SIG-M5 (cell line): ENCODE data around the gene MICAL3.
"Not testable (repeated sequence)": the region's sequence is repeated elsewhere in the genome, so short reads cannot be mapped to it uniquely, and the experiment has no call there.

Experiments used
- DNase-seq: peaks from one replicate; lab custom pipeline; 2025; lab: John Stamatoyannopoulos, UW

The MICAL3 gene

GRCh38 chr22:18060646-18061620 lies 36.6 kb upstream of the MICAL3 start:
- DNase-seq, result no peak

GRCh38 chr22:18059991-18060390 lies 35.6 kb upstream of the MICAL3 start:
- no peak for DNase-seq

- no peak for DNase-seq
Observed at GRCh38 chr22:18059473-18059872, 35.1 kb upstream of the MICAL3 start.

DNA sequence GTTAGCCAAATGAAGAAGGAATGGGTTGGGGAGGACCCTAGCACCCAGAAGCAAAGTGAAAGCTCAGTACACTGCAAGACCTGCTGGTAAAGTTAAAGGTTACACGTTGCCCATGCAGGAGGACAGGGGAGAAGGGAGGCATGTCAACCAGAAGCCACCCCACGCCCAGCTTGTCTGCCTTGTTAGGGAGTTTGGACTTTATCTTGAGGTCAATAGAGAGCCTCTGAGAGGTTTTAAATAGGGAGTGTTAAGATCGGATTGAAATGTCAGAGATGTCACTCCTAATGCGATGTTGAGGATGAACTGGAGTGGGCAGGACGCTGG lies 34.7 kb upstream of the MICAL3 start:
- no peak for DNase-seq

DNA sequence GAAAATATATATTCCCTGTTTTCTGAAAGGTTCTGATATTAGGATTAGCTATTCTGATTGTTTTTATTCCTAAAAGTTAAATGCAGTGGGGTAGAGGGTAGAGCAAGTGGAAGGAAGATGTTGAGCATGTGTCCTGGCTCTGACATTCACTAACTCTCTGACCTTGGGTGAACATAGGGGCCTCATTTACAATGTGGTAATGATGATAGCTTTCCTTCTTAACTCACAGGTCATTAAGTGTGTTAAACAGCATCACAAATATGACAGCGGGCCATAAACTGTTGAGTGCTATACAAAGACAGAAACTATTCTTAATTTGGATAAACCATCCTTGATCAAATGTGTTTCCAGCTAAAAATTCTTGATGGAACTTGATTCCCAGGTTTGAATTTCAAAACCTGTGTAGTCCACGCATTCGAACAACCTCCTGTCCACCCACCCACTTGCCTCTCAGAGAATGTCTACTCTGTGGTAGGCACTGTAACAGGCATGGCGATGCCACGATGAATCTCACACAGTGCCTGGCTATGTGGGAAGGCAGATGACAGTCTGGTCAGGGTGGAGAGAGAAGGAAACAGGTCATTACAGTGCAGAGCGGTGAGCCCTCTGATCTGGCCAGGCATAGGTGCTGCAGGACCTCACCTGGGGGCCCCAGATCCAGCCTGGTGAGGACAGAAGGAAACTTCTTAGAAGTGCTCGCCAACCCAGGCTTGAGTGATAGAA lies 34.2 kb upstream of the MICAL3 start:
- no peak for DNase-seq

DNA sequence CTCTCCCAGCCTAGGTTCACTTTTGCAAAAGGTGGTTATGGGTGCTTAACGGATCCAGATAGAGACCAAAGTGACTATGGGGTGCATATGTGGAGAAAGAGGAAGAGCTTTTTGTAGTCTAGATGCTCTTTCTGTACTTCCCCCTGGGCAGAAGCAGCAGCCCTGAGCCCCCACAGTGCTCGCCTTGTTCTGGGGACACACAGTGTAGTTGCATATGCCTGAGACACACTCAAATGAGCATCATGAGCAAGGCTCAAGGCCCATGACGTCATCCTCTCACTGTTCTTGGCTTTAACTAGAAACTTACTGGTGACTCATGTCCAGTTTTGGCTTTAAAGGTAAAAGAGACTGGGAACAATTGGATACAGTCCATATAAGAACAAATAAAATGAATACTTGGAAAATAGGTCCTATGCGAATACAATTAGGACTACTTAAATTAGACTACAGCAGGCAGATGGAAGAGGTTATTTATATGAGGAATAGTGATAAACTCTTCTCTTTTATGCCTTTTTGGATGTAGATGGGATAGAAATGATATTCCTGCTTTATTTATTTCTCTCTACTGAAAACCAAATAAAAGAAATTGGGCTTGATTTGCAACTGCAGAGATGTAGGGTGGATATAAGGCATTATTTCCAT lies 33.3 kb upstream of the MICAL3 start:
- DNase-seq, result no peak

DNA sequence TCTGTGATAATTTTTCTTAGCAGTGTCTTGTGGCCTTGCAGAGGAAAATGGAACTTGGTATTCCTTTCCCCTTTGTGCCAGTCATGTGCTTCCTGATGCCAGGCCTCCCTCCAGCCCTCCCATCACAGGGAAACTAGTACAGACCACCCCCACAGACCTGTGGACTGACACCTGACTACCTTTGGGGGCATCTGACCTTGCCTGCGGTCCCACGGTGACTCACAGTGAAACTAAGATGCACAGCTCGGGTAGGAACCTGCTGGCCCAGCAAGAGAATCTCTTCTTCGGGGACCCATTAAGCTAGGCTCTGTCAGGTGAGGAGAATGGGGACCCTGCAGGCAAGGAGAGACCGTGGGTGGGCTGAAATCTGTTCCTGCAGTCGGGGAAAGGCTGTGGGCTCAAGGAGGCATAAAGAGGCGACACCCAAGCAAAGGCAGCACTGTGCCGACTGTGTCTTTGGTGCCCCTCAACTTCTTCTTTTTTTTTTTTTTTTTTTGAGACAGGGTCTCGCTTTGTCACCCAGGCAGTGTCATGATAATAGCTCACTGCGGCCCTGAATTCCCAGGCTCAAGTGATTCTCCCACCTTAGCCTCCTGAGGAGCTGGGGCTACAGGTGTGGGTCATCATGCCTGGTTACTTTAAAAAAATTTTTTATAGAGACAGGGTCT lies 32.6 kb upstream of the MICAL3 start:
- DNase-seq, result no peak

- no peak for DNase-seq
Observed at GRCh38 chr22:18056161-18056666, 31.9 kb upstream of the MICAL3 start.

DNA sequence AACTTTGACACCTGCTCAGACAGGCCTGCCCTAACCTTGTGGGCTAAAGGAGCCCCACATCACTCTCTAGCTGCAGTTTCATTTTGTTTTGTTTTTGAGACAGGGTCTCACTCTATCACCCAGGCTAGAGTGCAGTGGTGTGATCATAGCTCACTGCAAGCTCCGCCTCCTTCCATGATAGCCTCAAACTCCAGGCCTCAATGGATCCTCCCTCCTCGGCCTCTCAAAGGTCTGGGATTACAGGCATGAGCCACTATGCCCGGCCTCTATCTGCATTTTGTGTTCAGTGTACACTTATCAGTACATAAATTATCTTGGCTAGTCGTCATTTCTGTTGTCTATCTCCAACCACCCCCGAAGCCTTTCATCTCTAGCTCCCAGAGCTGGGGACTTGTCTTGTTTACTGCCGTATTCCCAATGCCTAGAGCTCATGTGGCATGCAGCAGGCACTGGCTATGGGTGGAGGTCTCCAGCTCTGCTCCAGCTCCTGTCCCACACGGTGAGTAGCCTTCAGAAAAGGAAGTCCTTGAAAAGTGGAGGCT lies 31.3 kb upstream of the MICAL3 start:
- DNase-seq, result no peak

DNA sequence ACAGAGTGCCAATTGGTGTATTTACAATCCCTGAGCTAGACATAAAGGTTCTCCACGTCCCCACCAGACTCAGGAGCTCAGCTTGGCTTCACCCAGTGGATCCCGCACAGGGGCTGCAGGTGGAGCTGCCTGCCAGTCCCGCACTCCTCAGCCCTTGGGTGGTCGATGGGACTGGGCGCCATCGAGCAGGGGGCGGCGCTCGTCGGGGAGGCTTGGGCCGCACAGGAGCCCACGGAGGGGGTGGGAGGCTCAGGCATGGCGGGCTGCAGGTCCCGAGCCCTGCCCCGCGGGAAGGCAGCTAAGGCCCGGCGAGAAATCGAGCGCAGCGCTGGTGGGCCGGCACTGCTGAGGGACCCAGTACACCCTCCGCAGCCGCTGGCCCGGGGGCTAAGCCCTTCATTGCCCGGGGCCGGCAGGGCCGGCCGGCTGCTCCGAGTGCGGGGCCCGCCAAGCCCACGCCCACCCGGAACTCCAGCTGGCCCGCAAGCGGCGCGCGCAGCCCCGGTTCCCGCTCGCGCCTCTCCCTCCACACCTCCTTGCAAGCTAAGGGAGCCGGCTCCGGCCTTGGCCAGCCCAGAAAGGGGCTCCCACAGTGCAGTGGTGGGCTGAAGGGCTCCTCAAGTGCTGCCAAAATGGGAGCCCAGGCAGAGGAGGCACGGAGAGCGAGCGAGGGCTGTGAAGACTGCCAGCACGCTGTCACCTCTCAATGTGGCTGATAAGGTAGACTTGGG lies 29.0 kb upstream of the MICAL3 start:
- DNase-seq, result not testable (repeated sequence)

GRCh38 chr22:18051113-18051512 lies 26.8 kb upstream of the MICAL3 start:
- DNase-seq, result not testable (repeated sequence)

- DNase-seq, result no peak
Observed at GRCh38 chr22:18050065-18050464, 25.7 kb upstream of the MICAL3 start.

GRCh38 chr22:18048441-18048898 lies 24.1 kb upstream of the MICAL3 start:
- no peak for DNase-seq

GRCh38 chr22:18048041-18048440 lies 23.7 kb upstream of the MICAL3 start:
- no peak for DNase-seq

DNA sequence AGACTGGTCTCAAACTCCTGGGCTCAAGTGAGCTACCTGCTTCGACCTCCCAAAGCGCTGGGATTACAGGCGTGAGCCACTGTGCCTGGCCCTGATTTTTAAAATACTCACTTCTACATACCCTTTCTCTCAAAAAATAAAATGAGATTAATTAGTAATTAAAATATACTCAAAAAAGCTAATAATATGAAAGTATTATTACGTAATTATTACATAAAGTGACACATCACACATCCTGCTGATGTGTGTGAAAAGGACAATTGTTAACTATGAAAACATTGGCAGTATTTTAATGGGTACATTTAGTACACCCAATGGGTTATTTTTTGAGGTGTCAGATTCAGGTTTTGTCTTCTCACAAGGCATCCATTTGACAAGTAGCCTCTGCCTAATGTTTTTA lies 21.4 kb upstream of the MICAL3 start:
- no peak for DNase-seq

GRCh38 chr22:18044548-18045271 lies 20.3 kb upstream of the MICAL3 start:
- no peak for DNase-seq

DNA sequence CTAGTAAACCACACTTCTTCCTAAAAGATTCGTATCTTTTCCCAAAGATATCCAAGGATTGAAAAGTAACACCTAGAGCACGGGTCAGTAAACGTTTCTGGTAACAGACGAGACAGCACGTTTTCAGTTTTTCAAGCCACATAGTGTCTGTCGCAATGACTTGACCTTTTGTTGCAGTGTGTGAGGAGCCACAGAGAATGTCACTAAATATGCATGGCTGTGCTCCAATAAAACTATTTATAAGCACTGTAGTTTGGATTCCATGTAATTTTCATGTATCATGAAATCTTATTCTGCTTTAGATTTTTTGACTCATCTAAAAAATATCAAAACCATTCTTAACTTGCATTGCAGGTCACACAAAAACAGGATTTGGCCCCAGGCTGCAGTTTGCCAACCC lies 18.3 kb upstream of the MICAL3 start:
- no peak for DNase-seq

GRCh38 chr22:18040898-18041297 lies 16.5 kb upstream of the MICAL3 start:
- DNase-seq, result not testable (repeated sequence)

DNA sequence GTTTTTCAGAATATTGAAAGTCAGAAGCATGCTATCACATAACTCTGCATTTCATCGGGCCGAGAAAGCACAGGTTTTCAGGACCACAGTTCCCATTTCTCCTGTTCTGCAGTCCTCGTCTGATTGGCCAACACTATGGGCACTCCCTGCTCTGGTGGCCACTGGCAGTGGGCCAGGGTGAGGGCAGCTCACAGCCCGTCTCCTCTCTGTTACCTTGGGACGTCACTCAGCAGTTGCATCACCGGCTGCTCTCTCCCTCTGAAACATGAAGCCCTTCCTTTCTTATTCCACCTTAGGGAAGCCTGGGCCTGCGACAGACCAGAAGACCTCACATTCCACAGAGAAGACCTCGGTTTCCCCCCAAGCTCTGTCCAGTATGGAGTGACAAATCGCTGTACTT lies 11.4 kb upstream of the MICAL3 start:
- no peak for DNase-seq

GRCh38 chr22:18034076-18034475 lies 9.7 kb upstream of the MICAL3 start:
- DNase-seq, result no peak
